NOMO-1 (cell line): ENCODE results near the gene MOB2.
A peak's percentile ranks its signal among the peaks of the same experiment; 100 is the strongest.
"Not testable (repeated sequence)": the region's sequence is repeated elsewhere in the genome, so short reads cannot be mapped to it uniquely, and the experiment has no call there.

Experiments used
- DNase-seq, 2 experiments: peaks; one replicate each; lab custom pipeline; 2025; ENCODE audit not compliant: unreplicated experiment in 2 of 2; lab: John Stamatoyannopoulos, UW

MOB2 gene

DNA sequence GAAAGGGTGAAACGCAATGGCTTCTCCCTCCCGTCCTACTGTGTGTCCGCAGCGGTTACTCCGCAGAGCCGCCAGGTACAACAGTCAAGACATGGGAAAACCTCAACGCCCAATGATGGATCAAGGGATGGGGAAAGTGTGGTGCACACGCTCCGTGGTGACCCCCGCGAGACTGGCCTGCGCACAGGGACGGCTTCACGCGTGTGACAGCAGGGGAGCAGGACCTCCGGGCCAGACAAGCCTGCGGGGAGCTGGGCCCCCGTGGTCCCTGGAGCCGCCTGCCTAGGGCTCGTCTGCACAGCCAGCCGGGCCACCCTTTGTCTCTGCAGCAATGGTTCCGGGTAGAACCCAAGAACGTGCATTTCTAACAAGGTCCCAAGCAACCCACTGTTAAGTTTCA lies 31.7 kb upstream of the MOB2 start:
- DNase-seq, result no peak

DNA sequence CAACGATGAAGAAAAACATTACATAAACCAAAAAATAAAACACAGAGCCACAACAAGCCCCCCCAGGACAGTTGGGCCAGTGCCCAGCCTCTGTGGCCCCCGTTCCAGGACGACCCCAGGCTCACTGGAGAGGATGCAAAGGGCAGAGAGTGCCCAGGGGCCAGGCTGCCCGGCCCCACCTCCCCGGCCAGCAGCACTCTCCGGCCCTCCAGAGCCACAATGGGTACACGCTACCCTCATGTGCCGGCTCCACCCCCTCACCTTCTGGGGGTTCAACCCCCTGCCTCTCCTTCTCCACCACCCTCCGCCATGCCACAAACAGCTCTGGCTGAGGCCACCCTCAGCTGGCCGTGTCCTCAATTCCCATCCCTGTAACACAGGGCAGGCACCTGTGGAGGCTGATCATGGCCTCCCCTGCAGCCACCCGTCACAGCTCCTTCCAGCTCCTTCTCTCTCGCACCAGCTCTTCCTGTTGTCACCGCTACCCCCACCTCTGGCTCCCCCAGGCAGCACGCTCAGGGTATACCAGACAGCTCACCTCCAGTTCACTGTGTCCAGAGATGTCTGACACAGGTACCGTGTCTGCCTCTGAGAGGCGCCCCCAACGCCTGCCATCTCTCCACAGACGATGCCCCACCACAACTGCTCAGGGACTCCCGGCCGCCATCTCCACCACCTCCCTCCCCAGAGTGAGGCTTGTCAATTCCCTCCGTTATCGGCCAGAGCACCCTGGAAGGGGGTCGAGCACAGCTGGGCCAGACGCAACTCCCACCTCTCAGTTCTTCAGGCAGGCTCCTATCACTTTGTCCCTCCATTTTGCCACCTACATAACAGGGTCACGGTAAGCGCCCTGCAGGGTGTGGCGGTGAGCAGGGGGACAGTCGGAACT lies 30.8 kb upstream of the MOB2 start:
- DNase-seq, result no peak

DNA sequence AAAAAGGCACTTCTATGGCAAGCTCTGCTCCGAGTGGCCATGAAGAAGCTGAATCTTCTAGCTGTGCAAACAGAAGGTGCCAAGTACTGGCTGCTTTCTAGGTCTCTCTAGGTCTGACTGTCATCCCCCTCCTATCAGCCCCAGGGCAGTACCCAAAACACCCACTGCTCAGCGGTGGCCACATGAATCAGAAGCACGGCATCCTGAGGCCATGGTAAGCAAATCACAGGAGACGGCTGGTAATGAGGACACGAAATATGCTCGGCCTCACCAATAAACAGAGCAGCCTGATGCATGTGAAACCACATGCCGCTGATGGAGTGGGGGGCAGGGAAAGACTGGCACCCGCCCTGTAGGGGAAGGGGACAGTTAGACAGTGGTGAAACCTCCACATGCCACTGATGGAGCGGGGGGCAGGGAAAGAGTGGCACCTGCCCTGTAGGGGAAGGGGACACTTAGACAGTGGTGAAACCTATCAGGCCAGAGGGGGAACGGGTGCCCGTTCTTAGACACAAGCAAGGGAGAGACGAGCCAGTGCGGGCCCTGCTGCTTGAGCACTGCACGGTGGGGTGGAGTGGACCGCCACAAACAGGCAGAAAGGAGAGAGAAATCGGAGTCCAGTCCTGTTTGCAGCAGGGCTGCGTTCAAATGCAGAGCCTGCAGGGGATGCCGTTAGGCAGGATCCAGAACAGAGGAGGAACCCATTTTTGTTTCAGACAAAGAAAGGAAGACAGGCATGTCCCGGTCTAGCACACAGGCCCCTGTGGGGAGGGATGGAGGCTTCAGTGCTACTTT lies 29.9 kb upstream of the MOB2 start:
- DNase-seq, result no peak

DNA sequence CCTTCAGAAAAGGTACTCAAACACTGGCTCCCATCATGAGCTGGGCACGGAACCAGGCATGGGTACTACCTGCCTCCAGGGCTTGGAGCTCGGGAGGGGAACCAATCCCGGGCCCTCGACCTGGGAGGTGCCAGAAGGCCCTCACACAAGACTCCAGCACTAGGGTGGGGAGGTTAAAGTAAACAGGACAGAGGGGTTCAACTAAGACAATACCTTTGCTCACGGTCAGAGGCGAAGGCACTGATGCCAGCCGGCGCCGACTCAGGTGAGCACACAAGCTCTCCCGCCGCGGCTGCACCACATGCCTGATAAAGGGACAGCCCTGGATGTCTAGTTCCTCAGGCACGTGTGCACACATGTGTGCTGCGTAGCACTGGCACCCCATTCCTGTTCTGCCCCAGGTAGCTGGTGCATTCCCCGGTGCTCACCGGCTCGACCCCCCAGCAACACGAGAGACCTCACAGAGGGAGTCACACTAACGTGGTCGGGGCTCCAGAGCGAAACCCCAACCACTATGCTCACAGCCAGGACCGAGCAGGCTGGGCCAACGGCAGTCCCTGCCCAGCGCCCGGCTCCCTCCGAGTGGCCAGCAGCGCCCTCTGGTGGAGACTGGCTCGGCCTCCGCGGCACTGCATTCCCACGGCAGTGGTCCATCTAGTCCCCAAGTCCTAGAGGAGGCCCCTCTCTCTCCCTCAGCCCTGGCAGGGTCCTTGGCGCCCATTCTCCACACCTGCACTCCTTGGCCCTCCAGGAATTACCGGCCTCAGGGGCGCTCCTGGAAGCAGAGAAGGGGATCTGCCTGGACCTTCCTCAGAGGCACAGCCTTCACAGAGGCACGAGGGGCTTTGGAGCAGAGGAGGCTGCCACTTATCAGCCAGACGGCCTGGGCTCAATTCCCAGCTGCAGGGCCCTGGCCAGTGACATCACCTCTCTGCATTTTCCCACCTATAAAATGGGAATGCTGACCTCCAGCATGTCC lies 28.8 kb upstream of the MOB2 start:
- peak; percentile 26 to 33 for DNase-seq

DNA sequence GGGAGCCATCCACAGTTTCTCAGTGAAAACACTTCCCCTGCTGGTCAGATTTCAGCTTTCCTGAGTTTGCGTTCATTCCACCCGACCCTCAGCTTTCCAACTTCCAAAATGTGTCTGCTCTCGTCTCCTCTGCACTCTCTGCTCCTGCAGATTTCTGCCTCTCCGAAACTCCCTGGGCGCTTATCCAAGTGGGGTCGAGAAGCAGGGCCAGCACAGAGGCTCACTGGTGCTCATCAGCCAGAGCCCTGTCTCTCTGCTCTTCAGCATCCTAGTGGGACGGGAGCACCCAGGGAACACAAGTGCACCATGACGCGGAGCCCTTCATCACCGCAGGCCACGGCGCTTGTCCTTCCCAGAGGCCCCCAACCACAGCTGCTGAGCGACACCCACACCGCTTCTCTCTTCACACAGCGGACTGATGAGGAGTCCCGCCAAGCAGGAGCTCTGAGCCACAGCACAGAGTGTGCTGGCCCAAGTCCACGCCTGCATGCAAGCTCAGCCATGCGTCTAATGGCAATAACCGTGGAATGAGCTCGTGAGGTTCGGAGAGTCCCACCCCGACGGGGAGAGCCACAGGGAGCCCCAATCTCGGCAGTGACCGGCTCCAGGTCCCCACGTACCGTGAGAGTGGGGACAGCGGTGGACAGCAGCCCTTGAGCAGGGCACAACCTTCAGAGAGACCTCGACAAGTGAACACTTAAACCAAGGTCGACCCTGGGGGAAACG lies 27.9 kb upstream of the MOB2 start:
- no peak for DNase-seq

DNA sequence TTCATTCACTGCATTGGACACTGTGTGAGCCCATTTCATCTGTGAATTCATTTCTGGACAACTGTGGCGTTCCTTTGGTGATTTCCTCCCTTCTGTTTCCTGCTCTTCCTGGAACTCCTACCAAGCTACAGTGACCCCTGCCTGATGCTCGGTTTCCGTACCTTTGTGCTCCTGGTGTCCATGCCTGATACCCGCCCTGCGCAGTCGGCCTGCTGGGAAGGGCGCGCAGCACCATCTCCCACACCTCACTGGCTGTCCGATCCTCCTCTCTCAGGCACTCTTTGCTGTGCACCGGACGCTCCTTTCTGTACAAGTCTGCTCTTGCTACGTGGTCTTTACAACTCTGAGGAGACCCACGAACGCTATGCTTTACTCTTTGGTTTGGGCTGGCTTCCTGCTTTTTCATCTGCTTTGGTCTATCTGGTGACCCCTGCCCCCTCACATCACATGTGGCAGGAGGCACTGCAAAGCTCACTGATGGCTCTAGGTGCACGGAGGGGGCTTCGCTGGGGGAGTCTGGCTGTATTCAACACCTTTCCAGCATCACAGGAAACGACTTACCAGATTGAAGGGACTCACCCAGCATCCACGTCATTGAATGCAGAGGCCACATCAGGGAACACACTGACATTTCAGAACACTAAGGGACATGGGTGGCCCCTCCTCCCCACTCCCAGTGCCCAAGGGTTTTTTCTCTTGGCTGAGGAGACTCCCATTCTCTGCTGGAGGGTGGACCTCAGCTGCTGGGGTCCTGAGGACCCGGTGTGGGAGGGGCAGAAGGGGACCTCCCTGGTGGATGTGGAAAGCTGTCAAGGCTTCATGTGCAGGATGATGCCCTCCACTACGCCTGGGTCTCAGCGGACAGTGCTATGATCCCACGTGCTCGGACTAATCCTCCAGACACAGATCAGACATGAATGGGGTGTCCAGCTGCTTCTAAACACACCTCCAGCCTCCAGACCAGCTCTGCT lies 27.0 kb upstream of the MOB2 start:
- no peak for DNase-seq

DNA sequence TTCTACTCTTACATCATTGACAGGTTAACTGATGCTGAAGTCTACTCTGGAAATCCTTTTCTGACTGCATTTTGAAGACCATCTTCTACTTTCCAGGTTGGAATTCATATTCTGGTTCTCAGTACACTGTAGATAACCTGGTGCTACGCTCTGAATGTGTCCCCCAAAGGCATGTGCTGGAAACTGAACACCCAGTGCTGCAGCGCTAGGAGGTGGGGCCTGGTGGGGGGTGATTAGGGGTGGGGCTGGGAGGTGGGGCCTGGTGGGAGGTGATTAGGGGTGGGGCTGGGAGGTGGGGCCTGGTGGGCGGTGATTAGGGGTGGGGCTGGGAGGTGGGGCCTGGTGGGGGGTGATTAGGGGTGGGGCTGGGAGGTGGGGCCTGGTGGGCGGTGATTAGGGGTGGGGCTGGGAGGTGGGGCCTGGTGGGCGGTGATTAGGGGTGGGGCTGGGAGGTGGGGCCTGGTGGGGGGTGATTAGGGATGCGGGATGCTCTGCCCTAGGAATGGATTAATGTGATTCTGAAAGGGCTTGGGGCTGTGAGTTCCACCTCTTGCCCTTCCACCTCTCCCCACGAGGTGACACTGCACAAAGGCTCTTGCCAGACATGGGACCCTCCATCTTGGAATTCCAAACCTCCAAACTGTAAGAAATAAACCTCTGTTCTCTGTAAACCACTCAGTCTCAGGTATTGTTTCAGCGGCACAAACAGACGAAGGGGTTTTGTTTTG lies 26.1 kb upstream of the MOB2 start:
- not testable (repeated sequence) for DNase-seq

DNA sequence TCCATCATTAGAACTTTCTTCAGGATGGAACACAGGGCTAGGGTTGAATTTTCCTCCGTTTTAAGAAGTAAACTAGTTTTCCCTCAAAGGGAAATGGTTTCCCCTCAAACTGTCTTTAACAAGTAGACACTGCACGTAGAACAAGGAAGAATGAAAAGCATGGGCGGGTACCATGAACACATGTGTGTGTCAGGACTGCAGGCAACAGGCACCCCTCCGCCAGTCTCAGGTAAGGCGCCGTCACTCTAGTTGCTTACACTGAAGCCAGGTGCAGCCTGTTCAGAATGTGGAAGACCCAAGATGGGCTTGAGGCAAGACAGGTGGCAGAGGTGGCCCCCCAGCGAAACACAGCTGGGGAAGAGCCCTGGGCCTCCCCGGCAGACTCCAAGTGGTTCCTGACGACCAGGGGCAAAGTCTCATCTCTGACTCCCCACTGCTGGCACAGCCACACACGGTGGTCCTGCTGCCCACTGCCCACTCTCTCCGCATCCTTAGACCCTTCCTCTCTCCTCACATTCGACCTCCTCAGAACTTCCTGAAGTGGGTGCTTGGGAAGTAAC lies 25.4 kb upstream of the MOB2 start:
- no peak for DNase-seq

DNA sequence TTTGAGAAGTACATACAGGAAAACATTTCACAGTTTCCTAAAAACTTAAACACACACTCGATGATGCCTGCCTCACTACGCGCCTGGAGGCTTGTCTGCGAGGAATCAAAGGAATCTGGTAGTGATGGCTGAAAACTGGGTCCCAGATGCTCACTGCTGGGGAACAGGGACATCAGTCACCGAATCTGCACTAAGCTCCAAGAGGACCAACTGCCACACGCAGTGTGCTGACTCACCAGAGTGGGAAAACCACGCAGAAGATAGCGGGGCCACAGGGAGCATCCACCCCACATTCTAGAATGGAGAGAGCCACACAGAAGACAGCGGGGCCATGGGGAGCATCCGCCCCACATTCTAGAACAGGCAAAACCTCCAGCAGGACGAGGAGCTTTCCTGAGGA lies 24.3 kb upstream of the MOB2 start:
- no peak for DNase-seq

DNA sequence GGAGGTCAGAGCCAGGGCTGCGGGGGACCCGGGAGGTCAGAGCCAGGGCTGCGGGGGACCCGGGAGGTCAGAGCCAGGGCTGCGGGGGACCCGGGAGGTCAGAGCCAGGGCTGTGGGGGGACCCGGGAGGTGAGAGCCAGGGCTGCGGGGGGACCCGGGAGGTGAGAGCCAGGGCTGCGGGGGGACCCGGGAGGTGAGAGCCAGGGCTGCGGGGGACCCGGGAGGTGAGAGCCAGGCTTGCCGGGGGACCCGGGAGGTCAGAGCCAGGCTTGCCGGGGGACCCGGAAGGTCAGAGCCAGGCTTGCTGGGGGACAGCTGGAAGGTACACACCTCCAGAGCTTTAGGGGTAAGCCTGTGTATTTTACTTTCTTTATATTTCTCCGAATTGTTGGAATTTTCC lies 23.8 kb upstream of the MOB2 start:
- not testable (repeated sequence) for DNase-seq

DNA sequence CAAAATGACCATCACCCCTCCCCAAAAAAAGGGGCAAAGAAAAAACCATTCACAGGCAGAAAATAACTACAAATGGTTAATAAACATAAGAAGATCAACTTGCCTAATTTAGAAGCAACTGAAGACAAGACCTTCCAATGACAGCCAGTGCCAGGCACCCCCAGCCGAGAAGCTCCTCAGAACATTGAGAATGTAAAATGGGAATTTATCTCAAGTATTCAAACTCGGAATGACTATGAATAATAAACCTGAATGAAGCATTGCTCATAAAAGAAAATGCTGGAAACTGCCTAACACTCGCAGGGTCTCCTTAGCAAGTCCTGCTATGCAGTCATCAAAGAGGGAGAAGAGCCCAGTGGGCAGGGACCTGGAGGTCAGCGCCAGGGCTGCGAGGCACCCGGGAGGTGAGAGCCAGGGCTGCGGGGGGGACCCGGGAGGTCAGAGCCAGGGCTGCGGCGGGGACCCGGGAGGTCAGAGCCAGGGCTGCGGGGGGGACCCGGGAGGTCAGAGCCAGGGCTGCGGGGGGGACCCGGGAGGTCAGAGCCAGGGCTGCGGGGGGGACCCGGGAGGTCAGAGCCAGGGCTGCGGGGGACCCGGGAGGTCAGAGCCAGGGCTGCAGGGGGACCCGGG lies 23.2 kb upstream of the MOB2 start:
- DNase-seq, result no peak

DNA sequence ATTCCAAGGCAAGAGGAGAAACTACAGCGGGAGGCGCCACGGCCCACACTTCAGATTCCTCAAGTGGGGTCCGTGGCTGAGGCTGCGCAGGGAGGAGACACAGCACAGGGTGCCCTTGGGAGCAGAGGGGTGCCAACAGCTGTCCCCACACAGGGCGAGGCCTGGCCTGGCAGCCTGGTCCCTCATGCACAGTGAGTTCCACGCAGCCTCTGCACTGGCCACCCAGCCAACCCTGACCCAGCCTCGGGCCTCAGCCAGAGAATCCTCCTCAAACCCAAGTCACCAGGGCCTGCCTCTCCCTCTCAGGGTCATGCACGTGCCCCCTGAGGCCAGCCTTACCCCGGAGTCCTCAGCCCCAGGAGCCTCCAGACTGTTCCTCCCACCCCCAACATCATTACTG lies 22.4 kb upstream of the MOB2 start:
- no peak for DNase-seq

DNA sequence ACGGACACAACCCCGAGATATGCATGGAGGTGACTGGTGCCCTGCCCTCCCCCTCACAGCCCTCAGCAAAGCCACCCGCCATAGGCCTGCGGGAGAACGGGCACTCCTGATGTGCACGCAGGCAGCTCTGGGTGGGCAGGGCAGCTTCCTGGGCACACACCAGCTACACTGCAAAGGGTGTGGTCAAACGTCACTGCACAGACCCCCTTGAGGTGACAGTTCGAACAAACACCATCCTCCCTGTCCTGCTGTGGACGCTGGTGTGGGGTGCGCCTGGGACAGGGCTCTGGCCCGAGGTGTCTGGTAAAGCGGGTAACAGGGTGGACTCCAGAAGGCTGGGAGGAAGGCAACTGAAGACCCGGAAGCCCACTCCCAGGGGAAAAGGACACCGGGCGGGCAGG lies 21.9 kb upstream of the MOB2 start:
- DNase-seq, result no peak

DNA sequence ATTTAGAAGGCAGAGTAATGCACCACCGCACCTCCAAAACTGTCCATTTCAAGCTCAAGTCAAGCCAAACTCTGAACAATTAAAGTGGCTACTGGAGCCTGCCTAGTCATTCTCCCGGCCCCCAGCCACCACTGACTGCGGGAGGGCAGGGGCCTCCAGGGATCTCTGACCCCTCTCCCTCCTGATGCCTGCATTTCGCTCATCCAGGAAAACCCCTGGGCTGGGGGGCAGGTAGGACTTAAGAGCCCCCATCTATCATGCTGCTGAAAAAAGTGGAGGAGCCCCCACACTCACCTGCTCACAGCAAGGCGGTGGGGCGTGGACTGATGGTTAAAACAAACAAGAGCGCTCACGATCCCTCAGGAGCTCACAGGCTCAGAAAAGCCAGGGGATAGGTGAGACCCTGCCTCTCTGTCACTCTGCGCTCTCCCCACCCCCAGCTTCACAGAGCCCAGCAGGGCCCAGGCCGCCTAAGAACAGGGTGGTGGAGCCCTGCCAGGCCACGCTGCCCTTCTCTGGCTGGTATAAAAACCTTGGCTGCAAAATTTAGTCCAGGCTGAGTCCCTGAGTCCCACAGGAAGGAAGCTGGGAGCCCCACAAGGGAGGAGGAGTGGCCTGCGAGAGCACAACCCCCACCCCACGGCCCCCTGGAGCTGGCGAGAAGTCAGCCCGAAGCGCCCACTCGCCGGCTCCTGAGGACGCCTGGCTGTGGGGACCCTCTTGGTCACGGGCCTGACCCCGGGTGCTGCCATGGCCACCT lies 21.0 kb upstream of the MOB2 start:
- DNase-seq, result no peak

DNA sequence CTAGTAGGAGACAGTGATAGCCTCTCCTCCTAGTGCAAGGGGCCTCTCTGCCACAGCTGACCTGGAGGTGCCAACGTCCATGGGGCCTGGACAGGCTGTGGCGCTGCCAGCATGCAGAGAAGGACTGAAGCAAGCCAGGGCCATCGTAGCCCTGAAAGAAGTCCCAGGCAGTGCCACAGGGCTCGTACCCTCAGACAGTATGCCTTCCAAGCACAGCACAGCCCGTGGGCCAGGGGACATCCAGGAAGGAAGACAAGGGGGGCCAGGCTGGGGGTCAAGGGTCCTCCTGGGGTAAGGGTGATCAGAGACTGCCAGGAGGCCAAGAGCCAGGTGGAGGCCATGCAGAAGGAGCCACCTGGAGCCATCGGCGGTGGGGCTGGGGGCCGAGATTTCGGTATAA lies 20.4 kb upstream of the MOB2 start:
- DNase-seq, result no peak

DNA sequence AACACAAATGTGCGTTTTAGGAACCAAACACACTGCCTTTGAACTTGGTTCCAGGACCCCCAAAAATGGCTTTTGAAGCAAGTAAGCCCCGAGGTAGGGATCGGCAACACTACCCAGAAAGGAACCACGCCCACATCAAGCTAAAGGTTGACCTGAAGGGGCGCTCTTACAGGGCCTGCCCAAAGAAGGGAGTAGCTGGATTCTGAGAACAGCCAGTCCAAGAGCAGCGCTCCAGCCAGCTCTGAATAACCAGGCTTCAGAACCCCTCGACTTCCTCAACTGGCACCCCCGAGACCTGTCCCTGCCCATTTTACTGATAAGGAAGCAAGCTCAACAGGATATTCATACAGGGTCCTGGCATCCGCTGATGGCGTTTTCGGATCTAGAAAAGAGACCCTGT lies 18.9 kb upstream of the MOB2 start:
- DNase-seq, result no peak
